Activated CD8-positive, alpha-beta memory T cell treated with anti-CD3 and anti-CD28 coated beads, Interleukin-2, amount 50 U/mL, for 1 hour (primary cell): ENCODE data around the gene ITPK1.

ENCODE experiments used
- DNase-seq: peaks from one replicate; pipeline ENCODE4 v3.0.0-alpha.2; 2020; ENCODE audit errors: extremely low read depth

ITPK1 gene

GRCh38 chr14:93105362-93105761 lies 10.4 kb downstream of the ITPK1 start:
- DNase-seq: no peak

- DNase-seq: no peak
These were observed 10.8 kb downstream of the ITPK1 start for GRCh38 chr14:93104961-93105360.

DNA sequence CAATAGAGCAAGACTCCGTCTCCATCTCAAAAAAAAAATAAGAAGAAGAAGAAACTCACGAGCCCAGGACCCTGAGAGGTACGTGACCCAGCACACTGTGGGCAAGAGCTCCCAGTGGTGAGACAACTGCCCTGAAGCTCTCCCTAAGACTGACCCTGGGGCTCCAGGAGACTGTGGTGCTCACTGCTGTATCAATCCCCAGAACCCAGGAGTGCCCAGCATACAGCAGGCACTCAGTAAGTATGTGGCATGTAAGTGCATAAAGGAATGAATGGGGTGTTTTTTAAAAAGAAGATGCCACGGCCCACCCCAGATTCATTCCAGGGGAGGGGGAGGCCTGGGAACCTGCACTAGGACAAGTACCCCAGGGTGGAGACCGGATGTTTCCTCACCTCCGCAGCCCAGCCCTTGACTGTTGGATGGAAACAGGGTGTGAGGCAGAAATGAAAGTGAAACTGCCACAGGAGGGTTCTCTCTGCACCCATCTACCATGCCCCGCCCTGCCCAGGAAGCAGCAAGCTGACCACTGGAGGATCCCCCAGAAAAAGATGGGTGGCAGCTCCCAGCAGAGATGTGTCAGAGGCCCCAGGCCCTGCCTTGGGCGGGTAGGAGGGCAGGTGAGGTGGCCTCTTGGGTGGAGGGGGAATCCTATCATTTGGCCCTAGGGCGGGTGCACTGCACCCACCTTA lies 12.2 kb downstream of the ITPK1 start:
- peak; percentile 20 for DNase-seq

- DNase-seq: no peak
These were observed 13.6 kb downstream of the ITPK1 start for GRCh38 chr14:93102141-93102540.

DNA sequence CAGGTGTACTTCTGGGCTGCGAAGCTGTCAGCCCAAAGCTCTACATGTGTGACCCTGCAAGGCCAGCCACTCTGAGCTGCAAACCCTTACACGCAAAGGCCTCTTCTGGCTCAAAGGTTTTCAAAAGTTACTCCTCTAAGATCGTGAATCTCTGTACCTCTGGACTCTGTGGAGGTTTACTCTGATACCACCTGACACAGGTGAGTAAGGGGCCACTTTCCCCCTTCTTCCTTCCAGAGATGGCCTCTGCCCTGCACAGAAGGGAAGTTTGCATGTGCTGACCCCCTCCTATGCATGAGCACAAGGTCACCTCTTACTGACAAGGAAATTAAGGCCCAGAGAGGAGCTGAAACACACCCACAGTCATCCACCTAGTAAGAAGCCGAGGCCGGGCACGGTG lies 14.5 kb downstream of the ITPK1 start:
- DNase-seq: no peak

DNA sequence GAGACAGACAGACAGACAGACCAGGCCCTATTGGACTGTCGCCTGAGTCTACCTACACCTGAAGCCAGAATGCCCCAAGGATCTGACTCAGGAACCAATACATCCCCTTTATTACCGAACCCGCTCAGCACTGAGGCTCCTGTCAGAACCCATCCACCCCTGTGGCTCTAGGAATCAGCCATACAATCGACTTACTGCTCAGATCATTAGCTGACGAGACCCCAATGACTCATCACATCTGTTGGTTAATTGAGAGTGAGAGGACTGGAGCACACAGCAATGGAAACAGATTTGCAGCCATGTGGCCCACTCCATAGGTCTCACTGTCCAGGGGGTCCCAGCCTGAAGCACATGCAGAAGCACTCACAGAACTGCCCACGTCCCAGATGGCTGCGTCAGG lies 15.2 kb downstream of the ITPK1 start:
- DNase-seq: no peak

GRCh38 chr14:93100100-93100499 lies 15.6 kb downstream of the ITPK1 start:
- no peak for DNase-seq

DNA sequence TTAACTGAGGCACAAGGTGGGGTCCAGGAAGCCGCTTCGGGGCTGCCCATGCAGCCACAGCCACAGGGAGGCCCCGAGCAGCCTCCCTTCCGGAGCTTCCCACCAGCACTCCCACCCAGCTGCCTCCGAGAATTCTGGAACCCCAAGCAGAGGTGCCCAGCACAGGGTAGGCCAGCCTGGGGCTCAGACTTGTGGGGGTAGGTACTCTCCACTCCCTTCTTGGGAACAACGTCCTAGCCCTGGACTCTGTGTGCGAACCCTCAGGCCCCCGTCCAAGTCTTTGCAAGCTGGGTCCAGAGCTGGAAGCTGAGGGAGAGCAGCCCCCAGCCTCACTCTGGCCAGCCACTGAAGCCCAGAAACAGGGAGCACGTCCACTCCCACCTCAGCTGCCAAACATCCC lies 16.1 kb downstream of the ITPK1 start:
- no peak for DNase-seq

DNA sequence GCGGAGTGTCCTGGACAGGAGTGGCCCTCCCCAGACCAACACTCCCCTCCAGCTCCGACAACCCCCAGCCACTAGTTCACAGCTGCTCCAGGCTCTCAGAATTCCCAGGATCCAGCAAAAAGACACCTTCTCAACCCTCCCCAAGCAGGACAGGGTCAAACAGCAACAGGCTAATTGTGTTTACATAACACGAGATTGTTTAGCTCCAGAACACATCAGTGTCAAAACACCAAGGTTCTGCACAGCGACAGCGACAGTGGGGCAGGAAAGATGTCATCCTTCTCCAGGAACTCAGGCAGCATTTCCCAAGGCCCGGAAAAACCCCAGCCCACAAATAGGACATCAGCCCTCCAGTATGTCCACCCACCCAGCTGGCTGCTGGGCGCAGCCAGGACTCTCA lies 16.5 kb downstream of the ITPK1 start:
- no peak for DNase-seq

DNA sequence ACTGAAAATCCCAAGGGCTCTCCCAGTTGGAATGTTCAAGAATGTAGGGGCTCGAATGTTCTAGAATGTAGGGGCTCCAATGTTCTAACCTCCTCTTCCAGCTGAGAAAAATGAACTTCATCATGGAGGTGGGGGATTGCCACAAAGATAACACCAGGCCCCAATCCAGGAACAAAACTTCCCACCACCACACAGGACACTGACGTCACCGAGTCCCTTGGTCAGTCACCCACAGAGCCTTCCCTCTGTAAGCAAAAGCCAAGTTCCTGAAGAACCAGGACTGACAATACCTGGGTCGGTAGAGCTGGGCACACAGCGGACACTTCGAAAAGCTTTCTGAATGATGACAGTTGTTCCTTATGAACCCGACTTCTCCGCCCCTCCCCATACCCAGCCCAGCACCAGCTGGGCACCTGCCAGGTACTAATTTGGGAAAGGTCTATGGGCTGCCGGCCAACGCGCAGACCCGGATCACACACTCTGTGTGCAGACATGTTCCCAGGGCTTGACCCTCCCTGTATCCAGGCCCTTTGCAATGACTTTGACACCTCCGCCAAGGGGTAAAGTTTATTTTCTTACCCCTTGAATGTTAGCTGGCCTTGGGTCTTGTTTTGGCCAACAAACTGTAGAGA lies 18.9 kb downstream of the ITPK1 start:
- no peak for DNase-seq

DNA sequence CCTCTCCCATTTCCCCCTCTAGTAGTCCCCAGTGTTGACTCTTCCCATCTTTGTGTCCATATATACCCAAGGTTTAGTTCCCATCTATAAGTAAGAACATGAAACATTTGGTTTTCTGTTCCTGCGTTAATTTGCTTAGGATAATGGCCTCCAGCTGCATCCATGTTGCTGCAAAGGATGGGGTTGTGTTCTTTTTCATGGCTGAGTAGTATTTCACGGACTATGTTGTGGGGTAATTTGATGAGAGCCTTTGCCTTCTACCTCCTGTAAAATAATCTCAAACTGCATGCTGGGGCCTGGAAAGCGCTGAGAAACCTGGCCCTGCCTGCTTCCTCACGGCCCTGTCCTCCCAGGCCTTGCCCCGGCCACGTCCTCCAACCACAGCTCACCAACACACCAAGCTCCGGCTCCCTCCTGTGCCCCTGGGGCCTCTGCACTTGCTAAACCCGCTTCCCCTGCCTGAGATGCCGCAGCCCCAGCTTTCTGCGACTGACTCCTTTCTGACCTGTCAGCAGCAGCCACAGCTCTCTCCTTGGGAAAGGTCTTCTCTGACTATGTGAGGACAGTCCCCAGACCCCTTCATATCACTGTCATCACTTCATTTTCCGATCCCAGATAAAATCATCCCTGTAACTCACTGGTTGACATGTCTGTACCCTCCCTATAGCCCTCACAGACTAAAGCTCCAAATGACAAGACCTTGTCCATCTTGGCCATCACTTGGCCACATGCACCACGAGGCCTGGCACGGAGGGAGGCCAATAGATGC lies 19.8 kb downstream of the ITPK1 start:
- no peak for DNase-seq

GRCh38 chr14:93094121-93094918 lies 21.4 kb downstream of the ITPK1 start:
- DNase-seq: no peak

DNA sequence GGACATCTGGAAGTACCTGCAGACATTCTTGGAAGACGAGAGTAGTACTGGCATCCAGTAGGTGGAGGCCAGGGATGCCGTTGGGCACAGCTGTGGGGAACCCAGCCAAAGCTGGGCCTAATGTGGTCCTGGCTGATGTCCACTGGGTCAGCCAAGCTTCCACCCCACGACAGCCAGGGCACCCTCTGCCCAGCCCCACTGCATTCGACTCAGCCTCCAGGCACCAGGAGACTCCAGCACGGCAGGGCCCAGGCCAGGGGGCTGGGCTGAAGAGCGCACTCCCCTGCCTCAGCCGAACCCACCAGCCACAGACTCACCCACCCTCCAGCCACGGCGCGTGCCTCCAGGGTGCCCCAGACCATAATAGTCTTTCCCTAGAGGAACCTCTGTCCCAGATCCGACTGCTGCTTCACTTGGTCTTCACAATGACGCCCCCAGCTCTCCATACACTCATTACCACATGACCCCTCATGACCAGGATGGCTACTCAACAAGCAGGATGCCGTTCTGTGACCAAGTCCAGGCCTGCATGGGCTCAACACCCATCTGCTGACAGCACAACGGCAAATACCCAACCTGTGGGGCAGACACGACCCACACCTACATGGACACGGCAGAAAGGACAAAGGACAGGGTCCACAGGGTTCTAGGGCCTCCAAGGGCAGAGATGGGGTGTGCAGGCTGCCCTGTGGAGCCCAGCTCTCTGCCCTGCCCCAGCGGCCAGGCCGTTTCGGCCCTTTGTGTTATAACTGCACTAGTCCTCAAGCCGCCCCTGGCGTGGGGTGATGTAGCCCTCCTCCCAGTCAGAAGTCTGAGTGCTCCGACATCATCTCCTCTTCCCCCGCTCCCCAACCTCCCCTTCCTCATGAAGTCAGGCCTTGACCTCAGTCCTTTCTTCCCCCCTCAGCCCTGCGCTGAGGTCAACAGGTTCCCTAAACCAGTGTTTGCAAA lies 22.8 kb downstream of the ITPK1 start:
- no peak for DNase-seq

DNA sequence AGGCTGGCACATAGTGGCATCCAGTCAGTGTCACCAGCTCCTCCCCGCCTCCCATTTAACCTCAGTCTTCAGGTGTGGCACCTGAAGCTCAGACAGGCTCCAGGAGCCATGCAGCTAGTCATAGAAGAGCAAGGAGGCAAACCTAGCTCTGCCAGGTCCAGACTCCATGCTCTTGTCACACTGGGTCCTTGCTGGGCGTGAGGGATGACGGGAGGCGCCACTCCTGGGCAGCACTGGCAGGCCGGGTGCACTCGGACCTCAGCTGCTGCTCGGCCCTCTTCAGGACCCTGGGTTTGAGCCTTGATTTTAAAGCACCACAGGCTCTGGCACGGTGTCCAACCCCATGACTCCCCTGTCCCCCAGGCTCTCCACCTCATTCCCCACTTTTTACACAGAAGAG lies 24.1 kb downstream of the ITPK1 start:
- no peak for DNase-seq

- no peak for DNase-seq
These were observed 24.7 kb downstream of the ITPK1 start for GRCh38 chr14:93090826-93091555.

- DNase-seq: no peak
These were observed 26.0 kb downstream of the ITPK1 start for GRCh38 chr14:93089521-93090269.

- no peak for DNase-seq
These were observed 29.2 kb downstream of the ITPK1 start for GRCh38 chr14:93086441-93087055.

DNA sequence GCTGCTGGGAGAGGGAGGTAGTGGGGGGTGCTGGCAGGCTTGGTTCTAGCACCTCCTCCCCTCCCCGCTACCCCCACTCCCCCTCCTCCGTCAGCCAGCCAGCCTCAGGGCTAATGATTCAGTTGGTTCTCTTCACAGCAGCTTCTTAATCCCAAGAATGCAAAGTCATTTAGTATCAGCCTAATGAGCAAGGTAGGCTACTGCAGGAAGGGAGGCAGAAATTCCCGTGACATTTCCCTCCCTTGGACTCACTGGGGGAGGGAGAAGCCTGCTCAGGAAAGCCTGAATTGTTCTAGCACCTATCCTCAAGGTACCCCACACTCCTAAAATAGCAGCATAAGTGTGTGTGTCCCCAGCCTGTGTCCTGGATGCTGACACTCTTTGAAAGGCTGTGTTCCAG lies 29.8 kb downstream of the ITPK1 start:
- no peak for DNase-seq
